Measurements from ENCODE around the gene NRBP1. TPM values are rescaled to one million over a fixed set of nuclear protein-coding genes. Genes with fewer than 3 reads are reported as not detected.

NRBP1 gene
- total RNA-seq (2021; fragmentation: NEBNext Ultra II Directional; extraction: Animal tissue kit (Norgen Biotek cat#: 25700)) = 115 TPM in 2 replicates
- 137 and 145 TPM in 2 replicates for polyA plus RNA-seq (2011; rRNA removed)
- polyA plus RNA-seq (2011; cell fraction: cytosol; rRNA removed) = 158 TPM
- 118 TPM for polyA plus RNA-seq (2011; cell fraction: nucleus; rRNA removed)
- polyA plus RNA-seq (2012, experiment 1 of 2) = 89.2 to 112 TPM (median 108 TPM) in 4 replicates
- polyA plus RNA-seq (2012, experiment 2 of 2) = 129 TPM
- 63.7 TPM for polyA plus RNA-seq (2013, experiment 1 of 2)
- 63.9 TPM for polyA plus RNA-seq (2013, experiment 2 of 2)
- polyA minus RNA-seq (2011; rRNA and poly(A)+ RNA removed) = 174 and 184 TPM in 2 replicates
- 72.7 TPM for polyA minus RNA-seq (2011; cell fraction: cytosol; rRNA and poly(A)+ RNA removed)
- polyA minus RNA-seq (2011; cell fraction: nucleus; rRNA and poly(A)+ RNA removed) = 53.7 TPM
- long read RNA-seq, experiment 1, partial matches to known transcripts = 85 of 101 reads
- long read RNA-seq, experiment 1, other reads (novel, unspliced or antisense) = 13 of 101 reads
- long read RNA-seq, experiment 2, transcript NRBP1-203 (18 exons, 2,163 nt) = major isoform, 31 of 250 reads
- long read RNA-seq, experiment 2, partial matches to known transcripts = 208 of 250 reads
- long read RNA-seq, experiment 2, other reads (novel, unspliced or antisense) = 9 of 250 reads

GRCh38 chr2:27428213-27428977 lies at the start of gene NRBP1:
Gene NRBP1 (plus strand): TSS chr2:27428631. CDS start chr2:27433274, 4,643 bp downstream.
- POLR2A ChIA-PET (ENCODE audit: partially characterized antibody) = interaction anchor here (0.7 to 4.8 kb wide), 17 partner anchors 10 to 200 kb away, joined by 3 to 48 read pairs (median 4); partner anchors contain the start of genes PPM1G and ZNF513
- TF ChIP-seq CTCF (IDR thresholded peaks at IDR 0.05; ENCODE audit: control extremely low read depth in 1 of 3, insufficient read depth in 1 of 3, low read depth in 1 of 3, low read length in 3 of 3) (peak in 1 of 3 experiments; percentile 11; a peak in 1 of 4 replicates), YY1 (IDR thresholded peaks at IDR 0.05; ENCODE audit: low read depth, low read length) (peak; percentile 76; the same call in 1 of the 2 replicates)

More at GRCh38 chr2:27428213-27428977, at the start of gene NRBP1:
- Histone ChIP-seq H3K9ac (replicated peaks in 1 of 4; ENCODE audit: extremely low read depth in 1 of 4, low read depth in 3 of 4, low read length in 3 of 4) (peak within 1 kb of the TSS; percentile 79 to 85 (median 82)), H3K27ac (ENCODE audit: low read depth, low read length) (peak within 1 kb of the TSS; percentile 85), H3K14ac (ENCODE audit: insufficient read length) (no peak within 1 kb of the TSS), H3K36me3 (ENCODE audit: control insufficient read depth in 2 of 4, insufficient read depth in 4 of 4, low read length in 3 of 4) (peaks cover under 1 to 4% (median 3%) of the 10 kb centered on the region in 4 experiments; a peak in 7 of 8 replicates), H3K4ac (replicated peaks; ENCODE audit: insufficient read length, low read depth, low read length) (peak within 1 kb of the TSS; percentile 46), H4K5ac (ENCODE audit: insufficient read length, low read depth, low read length) (peak within 1 kb of the TSS; percentile 73), H3K4me3 (ENCODE audit: extremely low read depth in 1 of 4, insufficient read depth in 2 of 4, low read depth in 3 of 4, low read length in 4 of 4) (peak within 1 kb of the TSS; percentile 83 to 94 (median 91)), H3K23me2 (ENCODE audit: low read depth, low read length) (peaks cover 8% of the 10 kb centered on the region; the same call in 1 of the 2 replicates), H4K91ac (replicated peaks; ENCODE audit: insufficient read length, low read length) (no peak within 1 kb of the TSS), H3K23ac (ENCODE audit: insufficient read length) (no peak within 1 kb of the TSS), H2AK5ac (ENCODE audit: low read depth, low read length) (no peak within 1 kb of the TSS), H3K4me2 (ENCODE audit: insufficient read depth in 1 of 2, low read depth in 2 of 2, low read length in 2 of 2) (peak within 1 kb of the TSS; percentile 78 to 93), H2BK5ac (ENCODE audit: low read depth, low read length) (peak within 1 kb of the TSS; percentile 75; the same call in 1 of the 2 replicates), H2AFZ (ENCODE audit: low read length) (peak within 1 kb of the TSS; percentile 65; the same call in 1 of the 2 replicates), H3K79me1 (ENCODE audit: low read depth, low read length) (peaks cover 3% of the 10 kb centered on the region; the same call in 1 of the 2 replicates), H3K27me3 (replicated peaks in 1 of 4; ENCODE audit: control insufficient read depth in 3 of 4, extremely low read depth in 1 of 4, insufficient read depth in 3 of 4, low read length in 3 of 4) (no peaks in the 10 kb centered on the region), H4K8ac (ENCODE audit: extremely low read depth, insufficient read depth, low read length) (peak within 1 kb of the TSS; percentile 91), H3K56ac (replicated peaks; ENCODE audit: insufficient read length, low read depth, low read length) (peak within 1 kb of the TSS; percentile 77), H2BK20ac (ENCODE audit: low read length) (no peak within 1 kb of the TSS), H3K9me3 (ENCODE audit: insufficient read depth in 2 of 2, low read depth in 1 of 2, low read length in 1 of 2) (no peaks in the 10 kb centered on the region), H4K20me1 (replicated peaks in 1 of 2; ENCODE audit: control insufficient read depth in 1 of 2, insufficient read depth in 2 of 2, low read length in 2 of 2) (peaks cover 5 to 14% of the 10 kb centered on the region in 2 experiments), H2BK15ac (ENCODE audit: low read length) (no peak within 1 kb of the TSS), H3K18ac (ENCODE audit: extremely low read depth, low read length) (peak within 1 kb of the TSS; percentile 93), H2BK12ac (ENCODE audit: low read depth, low read length) (no peak within 1 kb of the TSS), H2BK120ac (replicated peaks; ENCODE audit: low read depth, low read length) (no peak within 1 kb of the TSS), H3K79me2 (ENCODE audit: control insufficient read depth in 1 of 2, insufficient read depth in 2 of 2, low read length in 2 of 2) (peaks cover 3 to 33% of the 10 kb centered on the region in 2 experiments; a peak in 3 of 4 replicates), H3K4me1 (replicated peaks in 1 of 4; ENCODE audit: control insufficient read depth in 3 of 4, insufficient read depth in 4 of 4, low read length in 3 of 4) (no peaks in the 10 kb centered on the region; a peak in 2 of 7 replicates)
- peak; percentile 71 to 96 for DNase-seq (ENCODE audit: low read depth in 1 of 2, low spot score in 2 of 2)
- WGBS, 2 experiments (ENCODE audit: extremely low coverage in 1 of 2, insufficient coverage in 1 of 2, insufficient read length in 1 of 2, insufficient replicate concordance in 2 of 2, low coverage in 1 of 2, low lambda C conversion rate in 2 of 2, missing lambda C conversion rate in 1 of 2) = 1% methylated on average over 28 of the region's 75 CpGs; no CpG with 5 or more reads in 1 of the 2 experiments
- FAIRE-seq = no peak
- CTCF ChIA-PET (ENCODE audit: partially characterized antibody) = interaction anchor here (0.8 to 5.0 kb wide), 3 partner anchors 13 to 21 kb away, joined by 3 to 24 read pairs (median 16); no protein-coding TSS in a partner anchor

Data from H1 (cell line).